PC-3 (cell line): ENCODE data around the gene SPEN. TPM values are rescaled to one million over a fixed set of nuclear protein-coding genes. Genes with fewer than 3 reads are reported as not detected.

Experiments used
- ATAC-seq: fragments of 200-7000 bp; cut with Tn5 transposase; 2 replicates; pipeline ENCODE4 v1.9.1; 2020; ENCODE audit warnings: mild to moderate bottlenecking, moderate library complexity
- BruUV-seq: library from RNA; stranded (reverse); fragments of 400-500 nt; replicated peaks from 2 replicates; lab custom pipeline; 2021; lab: Mats Ljungman, UMichigan
- CTCF ChIA-PET: fragments of 300-600 bp; sonication (Branson Sonifier 250); formaldehyde crosslinking; loops from one replicate; lab custom pipeline; 2022; ENCODE audit warnings: antibody characterized with exemption; lab: Charles Lee
- POLR2A ChIA-PET: fragments of 300-600 bp; sonication (Branson Sonifier 250); formaldehyde crosslinking; loops from one replicate; lab custom pipeline; 2022; ENCODE audit warnings: antibody characterized with exemption; ENCODE audit not compliant: unreplicated experiment; lab: Charles Lee
- DNase-seq: peaks from one replicate; pipeline ENCODE4 v3.0.0-alpha.2; 2015
- H2AFZ ChIP-seq: fragments of 300-600 bp; sonication (generic); 2 replicates; pipeline ENCODE4 v1.6.0; 2016; ENCODE audit warnings: antibody characterized with exemption, low read length
- H3F3A ChIP-seq: fragments of 300-600 bp; sonication (generic); one replicate; pipeline ENCODE4 v1.6.0; 2017; ENCODE audit warnings: antibody characterized with exemption, low read length, control low read depth, mild to moderate bottlenecking; ENCODE audit not compliant: unreplicated experiment
- H3K27ac ChIP-seq: fragments of 300-600 bp; sonication (generic); 2 replicates; pipeline ENCODE4 v1.5.1; 2016; ENCODE audit warnings: mild to moderate bottlenecking, low read length
- H3K27me3 ChIP-seq: fragments of 300-600 bp; sonication (generic); 2 replicates; pipeline ENCODE4 v1.6.1; 2016; ENCODE audit warnings: low read length, mixed read lengths
- H3K36me3 ChIP-seq: fragments of 300-600 bp; sonication (generic); 2 replicates; pipeline ENCODE4 v1.6.1; 2016; ENCODE audit warnings: low read depth, mixed run types, low read length, mixed read lengths
- H3K4me1 ChIP-seq: fragments of 300-600 bp; sonication (generic); 2 replicates; pipeline ENCODE4 v1.5.1; 2016; ENCODE audit warnings: low read length; ENCODE audit not compliant: insufficient read depth
- H3K4me2 ChIP-seq: fragments of 300-600 bp; sonication (generic); 2 replicates; pipeline ENCODE4 v1.6.0; 2016; ENCODE audit warnings: low read length
- H3K4me3 ChIP-seq: fragments of 300-600 bp; sonication (generic); 2 replicates; pipeline ENCODE4 v1.5.1; 2016; ENCODE audit warnings: mild to moderate bottlenecking, low read length, mixed read lengths
- H3K79me2 ChIP-seq: fragments of 300-600 bp; sonication (generic); 2 replicates; pipeline ENCODE4 v1.6.1; 2017; ENCODE audit warnings: low read length, mixed read lengths
- H3K9ac ChIP-seq: fragments of 300-600 bp; sonication (generic); 2 replicates; pipeline ENCODE4 v1.6.0; 2016; ENCODE audit warnings: mild to moderate bottlenecking, low read length
- H3K9me2 ChIP-seq: fragments of 300-600 bp; sonication (generic); replicated peaks from 2 replicates; pipeline ENCODE4 v1.6.1; 2016; ENCODE audit warnings: mixed run types, low read length, mixed read lengths
- H3K9me3 ChIP-seq: fragments of 300-600 bp; sonication (generic); 2 replicates; pipeline ENCODE4 v1.6.1; 2016; ENCODE audit warnings: low read length, mixed read lengths
- H4K20me1 ChIP-seq: fragments of 300-600 bp; sonication (generic); 2 replicates; pipeline ENCODE4 v1.6.1; 2016; ENCODE audit warnings: low read length, mixed read lengths
- CTCF ChIP-seq: fragments of 300-600 bp; sonication (generic); conservative IDR thresholded peaks from 2 replicates; pipeline ENCODE4 v1.5.1; 2017; ENCODE audit warnings: antibody characterized with exemption, low read depth, mild to moderate bottlenecking, low read length
- EZH2 ChIP-seq: fragments of 300-600 bp; sonication (generic); IDR thresholded peaks from one replicate; pipeline ENCODE4 v1.6.1; 2017; ENCODE audit warnings: antibody characterized with exemption, mild to moderate bottlenecking, low read length; ENCODE audit not compliant: unreplicated experiment
- EZH2phosphoT487 ChIP-seq: fragments of 300-600 bp; sonication (generic); IDR thresholded peaks from 2 replicates; pipeline ENCODE4 v1.6.1; 2018; ENCODE audit warnings: mild to moderate bottlenecking, antibody characterized with exemption, low read length, borderline replicate concordance
- intact Hi-C: fragments of 100-400 bp; cut with micrococcal nuclease; formaldehyde crosslinking; loops from 2 replicates; pipeline ENCODE4 v1.9.0; 2023
- total RNA-seq: library from RNA; depleted of rRNA; stranded (reverse); fragments of >200 nt; gene quantifications from 2 replicates; pipeline ENCODE4 v1.2.3, GENCODE V29; 2014

Gene SPEN
- total RNA-seq, 1 experiment from 2014 or later: 26.7 TPM

DNA sequence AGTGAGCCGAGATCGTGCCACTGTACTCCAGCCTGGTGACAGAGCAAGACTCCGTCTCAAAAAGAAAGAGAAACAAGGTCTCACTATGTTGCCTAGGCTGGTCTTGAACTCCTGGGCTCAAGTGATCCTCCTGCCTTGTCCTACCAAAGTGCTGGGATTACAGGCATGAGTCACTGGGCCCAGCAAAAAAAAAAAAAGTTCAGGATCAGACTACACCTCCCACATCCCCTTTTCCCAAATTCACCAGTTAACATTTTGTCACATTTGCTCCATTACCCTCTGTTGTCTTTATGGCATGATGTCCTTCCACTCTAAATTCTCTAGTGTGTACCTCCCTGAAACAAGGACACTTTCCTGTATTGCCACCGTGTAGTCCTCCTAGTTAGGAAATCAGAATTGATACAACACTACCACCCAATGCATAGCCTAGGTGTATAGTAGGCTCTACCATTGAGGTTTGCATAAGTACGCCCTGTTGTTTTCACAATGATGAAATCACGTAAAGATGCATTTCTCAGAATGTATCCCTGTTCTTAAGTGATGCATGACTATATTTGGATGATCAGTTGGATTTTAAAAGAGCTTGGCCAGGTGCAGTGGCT lies 10.7 kb downstream of the SPEN start:
- ATAC-seq (no peak), DNase-seq (no peak)
- Histone ChIP-seq H3K27me3 (no peaks in the 10 kb centered on the region), H3K27ac (no peak overlapping the region), H3K9me3 (no peaks in the 10 kb centered on the region), H4K20me1 (peaks cover 13% of the 10 kb centered on the region; the same call in 1 of the 2 replicates), H2AFZ (no peak overlapping the region), H3K9me2 (no peaks in the 10 kb centered on the region), H3K79me2 (peaks cover 100% of the 10 kb centered on the region), H3K9ac (no peak overlapping the region), H3K4me3 (no peak overlapping the region), H3F3A (no peaks in the 10 kb centered on the region), H3K36me3 (no peaks in the 10 kb centered on the region), H3K4me1 (no peaks in the 10 kb centered on the region), H3K4me2 (no peak overlapping the region)
- ChIA-PET CTCF (no interaction called here), POLR2A (interaction anchor here (0.6 kb wide), 1 partner anchor 42 kb away, joined by 11 read pairs; no protein-coding TSS in a partner anchor)
- intact Hi-C loops: no loop called here
- no TSS peak for BruUV-seq
- TF ChIP-seq EZH2: no peak

GRCh38 chr1:15858672-15859372 lies 11.3 kb downstream of the SPEN start:
- H3K4me1 ChIP-seq: no peaks in the 10 kb centered on the region
- no peak for DNase-seq
- no peak overlapping the region for H3K27ac ChIP-seq
- no peak overlapping the region for H2AFZ ChIP-seq
- no peak overlapping the region for H3K9ac ChIP-seq
- peaks cover 100% of the 10 kb centered on the region for H3K79me2 ChIP-seq
- intact Hi-C loops: no loop called here
- H3F3A ChIP-seq: no peaks in the 10 kb centered on the region
- H3K4me3 ChIP-seq: no peak overlapping the region
- H3K9me3 ChIP-seq: no peaks in the 10 kb centered on the region
- ATAC-seq: no peak
- no TSS peak for BruUV-seq
- no peaks in the 10 kb centered on the region for H3K27me3 ChIP-seq
- no peaks in the 10 kb centered on the region for H3K9me2 ChIP-seq
- no peak overlapping the region for H3K4me2 ChIP-seq
- ChIA-PET POLR2A (no interaction called here), CTCF (no interaction called here)
- TF ChIP-seq EZH2 (no peak), EZH2phosphoT487 (no peak), CTCF (no peak)
- H3K36me3 ChIP-seq: no peaks in the 10 kb centered on the region
- H4K20me1 ChIP-seq: peaks cover 20% of the 10 kb centered on the region; the same call in 1 of the 2 replicates

DNA sequence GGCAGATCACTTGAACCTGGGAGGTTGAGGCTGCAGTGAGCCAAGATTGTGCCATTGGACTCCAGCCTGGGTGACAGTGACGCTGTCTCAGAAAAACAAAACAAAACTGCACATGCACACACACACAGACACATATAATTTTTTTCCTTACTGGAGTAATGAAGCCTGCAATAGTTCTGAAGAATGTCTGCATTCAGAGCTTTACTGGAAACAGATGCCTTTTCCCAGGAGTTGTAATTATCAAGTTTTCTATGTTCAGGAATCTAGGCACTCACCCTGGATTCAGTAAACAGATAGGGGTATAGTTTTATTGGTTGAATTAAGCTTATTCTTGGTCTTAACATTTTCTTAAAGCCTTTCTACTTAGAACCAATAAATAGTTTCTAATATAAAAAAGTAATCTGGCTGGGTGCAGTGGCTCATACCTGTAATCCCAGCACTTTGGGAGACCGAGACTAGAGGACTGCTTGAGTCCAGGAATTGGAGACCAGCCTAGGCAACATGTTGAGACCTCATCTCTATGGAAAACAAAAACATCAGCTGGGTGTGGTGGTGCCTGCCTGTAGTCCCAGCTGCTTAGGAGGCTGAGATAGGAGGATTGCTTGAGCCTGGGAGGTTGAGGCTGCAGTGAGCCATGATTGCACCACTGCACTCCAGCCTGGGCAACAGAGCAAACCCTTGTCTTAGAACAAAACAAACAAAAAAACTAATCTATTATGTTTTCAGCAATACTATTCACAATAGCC lies 15.8 kb downstream of the SPEN start:
- POLR2A ChIA-PET: interaction anchor here (0.5 kb wide), 2 partner anchors 16 to 495 kb away, joined by 3 read pairs; partner anchors contain the start of gene SPEN
- peaks cover 30% of the 10 kb centered on the region; the same call in 1 of the 2 replicates for H4K20me1 ChIP-seq

More for the DNA sequence above, 15.8 kb downstream of the SPEN start:
- intact Hi-C loops: no loop called here
- TF ChIP-seq EZH2phosphoT487: no peak
- no peak for TF ChIP-seq CTCF
- no peak for TF ChIP-seq EZH2
- no peak for ATAC-seq
- H3K4me2 ChIP-seq: no peak overlapping the region
- no peak overlapping the region for H3K27ac ChIP-seq
- no peak overlapping the region for H2AFZ ChIP-seq
- CTCF ChIA-PET: no interaction called here
- no peak for DNase-seq
- no peaks in the 10 kb centered on the region for H3F3A ChIP-seq
- H3K9ac ChIP-seq: no peak overlapping the region
- no TSS peak for BruUV-seq
- no peaks in the 10 kb centered on the region for H3K9me2 ChIP-seq
- H3K4me1 ChIP-seq: peaks cover 7% of the 10 kb centered on the region
- no peaks in the 10 kb centered on the region for H3K27me3 ChIP-seq
- peaks cover 100% of the 10 kb centered on the region for H3K79me2 ChIP-seq
- H3K9me3 ChIP-seq: no peaks in the 10 kb centered on the region
- no peaks in the 10 kb centered on the region for H3K36me3 ChIP-seq
- H3K4me3 ChIP-seq: no peak overlapping the region
